HG03060 (cell line): ENCODE measurements around the gene ACADS.

Experiments
- ATAC-seq: cut with Tn5 transposase; IDR thresholded peaks from one replicate; pipeline ENCODE4 v1.9.1; 2021; ENCODE audit warnings: low read depth, moderate number of reproducible peaks; ENCODE audit not compliant: unreplicated experiment

The ACADS gene

DNA sequence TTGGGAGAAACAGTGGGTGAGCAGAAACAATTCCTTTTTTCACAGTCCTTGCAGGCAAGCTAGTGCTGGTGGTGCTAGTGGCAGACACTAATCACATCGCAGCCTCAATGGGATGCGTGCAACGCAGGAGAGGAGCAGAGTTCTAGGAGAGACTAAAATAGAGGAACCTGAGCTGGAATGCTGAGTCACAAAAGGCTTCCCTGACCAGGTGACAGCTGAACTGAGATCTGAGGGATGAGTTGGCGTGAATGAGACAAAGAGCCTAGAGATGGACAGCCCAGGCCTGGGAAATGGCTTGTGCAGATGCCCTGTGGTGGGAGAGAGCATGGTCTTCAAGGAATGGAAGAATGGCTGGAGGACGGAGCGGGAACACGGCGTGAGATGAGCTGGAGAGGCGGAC is 25.8 kb downstream of the ACADS start:
- no peak for ATAC-seq

GRCh38 chr12:120754792-120755191 is 29.2 kb downstream of the ACADS start:
- no peak for ATAC-seq

- no peak for ATAC-seq
These were observed 29.6 kb downstream of the ACADS start for GRCh38 chr12:120755269-120755668.

DNA sequence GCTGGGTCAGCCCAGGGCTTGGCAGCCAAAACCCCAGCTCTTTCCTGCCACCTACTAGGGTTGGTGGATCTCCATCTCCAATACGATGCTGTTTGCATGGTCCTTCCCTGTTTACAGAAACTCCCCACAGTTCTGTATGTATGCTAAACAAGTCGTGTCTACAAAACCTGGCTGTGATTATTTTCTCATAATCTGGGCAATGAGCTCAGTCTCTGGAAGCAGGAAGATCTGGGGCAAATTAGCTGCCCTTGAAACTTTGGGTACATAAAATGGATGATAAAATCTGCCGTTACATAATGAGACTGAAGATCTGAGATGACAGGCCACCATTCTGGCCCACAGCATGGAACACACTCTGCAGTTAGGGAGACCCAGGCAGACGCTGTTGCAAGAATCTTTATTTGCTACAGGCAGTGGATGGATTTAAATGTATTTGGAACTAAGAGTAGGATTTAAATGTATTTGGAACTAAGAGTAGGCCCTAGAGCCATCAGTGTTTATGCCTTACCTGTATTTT is 31.7 kb downstream of the ACADS start:
- ATAC-seq, result no peak

DNA sequence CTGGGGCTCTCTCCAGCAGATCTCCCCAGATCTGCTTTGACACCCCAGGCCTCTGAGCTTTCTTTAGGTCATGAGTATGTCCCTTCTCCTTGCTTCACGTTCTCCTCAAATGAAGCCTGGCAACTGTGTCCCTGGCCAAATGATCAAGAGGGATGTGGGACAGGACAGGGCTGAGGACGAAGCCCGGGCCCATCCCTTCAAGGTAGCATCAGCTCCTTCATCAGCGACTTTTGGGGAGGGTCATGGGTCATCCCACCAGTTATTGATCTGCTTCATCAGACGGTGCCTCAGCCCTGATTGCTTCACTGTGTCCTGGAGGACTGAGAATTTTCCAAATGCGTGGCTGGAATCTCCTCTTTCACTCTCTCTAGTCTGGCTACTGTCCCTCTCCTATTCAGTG is 32.3 kb downstream of the ACADS start:
- ATAC-seq, result no peak

DNA sequence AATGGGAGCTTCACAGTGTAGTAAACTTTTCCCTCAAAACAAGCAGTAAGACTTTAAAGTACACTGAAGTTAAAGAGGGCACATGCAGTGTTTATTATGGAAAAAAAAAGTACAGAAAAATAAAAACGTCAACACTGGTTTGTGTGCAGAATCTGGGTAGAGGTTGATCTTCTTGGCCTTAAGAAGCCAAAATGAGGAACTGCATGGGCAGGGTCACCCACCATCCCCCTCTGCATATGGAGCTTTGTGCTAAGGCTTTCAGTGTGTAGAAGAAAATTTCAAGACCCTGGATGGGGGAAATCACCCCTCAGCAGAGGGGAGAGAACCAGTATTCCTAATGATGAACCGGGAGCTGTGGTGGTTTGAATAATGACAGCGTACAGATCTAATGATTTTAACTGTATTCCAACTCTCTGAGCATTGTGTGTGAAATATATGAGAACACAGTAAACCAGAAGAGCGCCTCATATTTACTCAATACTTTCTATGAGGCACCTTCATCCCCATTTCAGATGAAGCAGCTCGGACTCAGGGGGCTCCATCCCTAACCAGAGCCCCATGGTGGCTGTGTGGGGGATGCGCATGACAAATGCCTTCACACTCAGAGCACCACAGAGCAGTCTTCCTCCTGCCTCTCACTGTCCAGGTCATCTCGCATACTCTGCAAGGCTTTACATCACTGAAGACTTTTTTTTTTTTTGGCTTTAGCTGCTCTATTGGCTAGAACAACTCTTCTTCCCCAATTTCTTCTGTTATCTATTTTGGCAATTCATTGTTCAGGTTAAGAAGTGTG is 33.4 kb downstream of the ACADS start:
- ATAC-seq, result no peak

- ATAC-seq, result no peak
These were observed 34.1 kb downstream of the ACADS start for GRCh38 chr12:120759591-120760348.

GRCh38 chr12:120760349-120761254 is 35.0 kb downstream of the ACADS start:
- ATAC-seq, result no peak

DNA sequence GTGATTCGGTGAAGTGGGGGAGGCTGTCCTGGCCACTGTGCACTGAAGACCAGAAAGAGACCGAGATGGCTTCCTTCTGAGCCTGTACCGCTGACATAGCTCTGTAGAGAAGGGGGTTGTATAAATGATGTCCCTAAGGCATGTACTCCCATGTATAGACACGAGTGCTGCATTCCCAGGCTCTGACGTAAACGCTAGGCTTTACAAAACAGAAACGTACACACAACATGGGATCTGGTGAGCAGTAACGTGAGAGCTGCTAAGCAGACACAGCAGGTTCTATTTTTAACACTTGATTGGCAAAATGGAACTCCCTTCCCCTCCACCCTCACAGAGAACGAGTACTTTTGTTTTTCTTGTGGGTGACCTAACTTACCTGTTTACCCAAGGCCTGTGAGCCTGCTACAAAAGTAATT is 35.9 kb downstream of the ACADS start:
- ATAC-seq, result no peak

- ATAC-seq, result no peak
These were observed 36.5 kb downstream of the ACADS start for GRCh38 chr12:120762086-120762485.

- ATAC-seq, result no peak
These were observed 37.6 kb downstream of the ACADS start for GRCh38 chr12:120763250-120763649.

- ATAC-seq, result no peak
These were observed 39.2 kb downstream of the ACADS start for GRCh38 chr12:120764816-120765215.

GRCh38 chr12:120766566-120766965 is 40.9 kb downstream of the ACADS start:
- ATAC-seq, result no peak

GRCh38 chr12:120767071-120768024 is 41.7 kb downstream of the ACADS start:
- no peak for ATAC-seq

- ATAC-seq, result no peak
These were observed 45.5 kb downstream of the ACADS start for GRCh38 chr12:120771097-120771496.

DNA sequence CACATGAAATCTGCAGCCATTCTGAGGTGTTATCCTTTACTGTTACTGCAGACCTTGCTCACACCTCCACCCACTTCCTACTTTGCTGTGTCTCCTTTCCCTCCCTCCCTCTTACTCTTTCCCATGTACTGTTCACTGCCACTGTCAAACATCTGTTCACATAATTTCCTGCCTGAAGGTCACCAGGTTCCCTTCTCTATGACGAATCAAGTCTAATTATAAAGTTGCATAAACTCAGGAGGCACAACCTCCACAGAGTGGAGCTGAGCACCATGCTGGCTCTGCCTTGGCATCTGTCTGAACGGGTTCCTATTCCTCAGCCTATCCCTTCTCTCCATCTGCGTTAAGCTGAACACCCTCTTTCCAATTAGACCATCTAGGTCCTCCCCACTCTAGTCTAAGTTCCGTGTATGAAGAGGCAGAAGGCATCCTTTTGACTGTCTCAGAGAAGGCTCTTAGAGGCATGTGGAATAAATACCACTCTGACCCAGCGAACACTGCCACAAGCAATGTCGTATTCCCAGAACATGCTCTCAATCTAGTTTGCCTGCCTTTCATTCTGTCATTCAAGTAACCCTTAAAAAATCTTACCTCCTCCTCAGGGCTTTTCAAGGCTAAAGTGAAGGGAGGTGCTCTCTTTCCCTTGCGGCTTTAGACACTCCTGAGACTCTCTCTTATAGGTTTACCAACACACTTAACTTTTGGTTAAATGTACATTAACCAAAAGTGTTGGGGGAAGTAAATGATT is 48.7 kb downstream of the ACADS start:
- ATAC-seq, result no peak

GRCh38 chr12:120775862-120776552 is 50.4 kb downstream of the ACADS start:
- ATAC-seq, result no peak

DNA sequence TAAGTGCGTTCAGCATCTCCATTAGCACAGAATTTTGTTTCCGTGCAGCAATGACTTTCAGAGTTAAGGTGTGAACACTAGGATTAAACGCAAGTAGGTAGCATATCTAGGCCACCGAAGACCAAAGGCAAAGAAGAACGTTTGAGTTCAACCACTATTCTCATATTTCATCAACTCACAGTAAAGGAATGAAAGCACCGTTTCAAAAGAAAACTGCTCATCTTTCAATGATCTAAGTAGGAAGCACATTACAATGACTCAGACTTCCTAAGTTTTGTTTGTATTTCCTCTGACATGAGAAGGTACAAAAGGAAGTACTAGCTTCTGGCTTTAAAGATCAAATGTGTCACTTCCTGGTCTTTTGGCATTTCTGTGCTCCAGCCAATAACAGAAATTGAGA is 57.6 kb downstream of the ACADS start:
- no peak for ATAC-seq
